Thymus (tissue), 14 donors: Measurements from ENCODE around the gene WARS2. TPM values are rescaled to one million over a fixed set of nuclear protein-coding genes. Genes with fewer than 3 reads are reported as not detected.
"Not testable (repeated sequence)": the region's sequence is repeated elsewhere in the genome, so short reads cannot be mapped to it uniquely, and the experiment has no call there.

Experiments
- DNase-seq, 9 donors: peaks; one replicate each; pipeline ENCODE4 v3.0.0-alpha.2; 2013; ENCODE audit warnings: low spot score in 9 of 9, low read depth in 6 of 9, missing footprints in 1 of 9
- H3K27ac ChIP-seq, 2 donors: one replicate each; pipeline ENCODE4 v1.5.1; 2013; ENCODE audit warnings: control low read depth in 1 of 2, low read depth in 1 of 2, low read length in 1 of 2, mild to moderate bottlenecking in 1 of 2, moderate library complexity in 1 of 2
- H3K27me3 ChIP-seq, 2 donors: one replicate each; pipeline ENCODE4 v1.5.1; 2013; ENCODE audit warnings: low read length in 1 of 2; ENCODE audit not compliant: control insufficient read depth in 2 of 2, insufficient read depth in 1 of 2
- H3K36me3 ChIP-seq, 2 donors: one replicate each; pipeline ENCODE4 v1.5.1; 2013; ENCODE audit warnings: low read length in 1 of 2, mild to moderate bottlenecking in 1 of 2, moderate library complexity in 1 of 2; ENCODE audit not compliant: control insufficient read depth in 2 of 2, insufficient read depth in 2 of 2
- H3K4me1 ChIP-seq, 2 donors: one replicate each; pipeline ENCODE4 v1.5.1; 2013; ENCODE audit warnings: low read length in 2 of 2; ENCODE audit not compliant: control insufficient read depth in 2 of 2, insufficient read depth in 2 of 2
- H3K4me3 ChIP-seq, 2 donors: one replicate each; pipeline ENCODE4 v1.5.1; 2013; ENCODE audit warnings: low read length in 2 of 2, control low read depth in 1 of 2, mild to moderate bottlenecking in 1 of 2
- H3K9me3 ChIP-seq, 2 donors: one replicate each; pipeline ENCODE4 v1.5.1; 2013; ENCODE audit warnings: low read length in 1 of 2, mild to moderate bottlenecking in 1 of 2; ENCODE audit not compliant: control insufficient read depth in 2 of 2, insufficient read depth in 1 of 2
- WGBS: extraction: QIAGEN DNeasy Blood & Tissue Kit; methylation state at CpG from one replicate; pipeline ENCODE4 v1.1.7; 2013; 5-methylcytosine and 5-hydroxymethylcytosine counted together
- long read RNA-seq, 10 donors: transcript quantifications; one replicate each; lab custom pipeline, GENCODE V29; 2026
- polyA plus RNA-seq: library from polyadenylated mRNA; stranded (reverse); fragments of 200-250 nt; gene quantifications from one replicate; pipeline ENCODE4 v1.2.3, GENCODE V29; 2013
- total RNA-seq: library from RNA; stranded (reverse); fragments of 120-200 nt; gene quantifications from one replicate; pipeline ENCODE4 v1.2.4, GENCODE V29; 2013
- donor health status: healthy.

WARS2 gene
- 8.6 TPM for total RNA-seq
- 7.7 TPM for polyA plus RNA-seq
- long read RNA-seq, donor 1 = 0 reads
- long read RNA-seq, donor 2, partial matches to known transcripts = 0 of 3 reads
- long read RNA-seq, donor 2, other reads (novel, unspliced or antisense) = 0 of 3 reads
- long read RNA-seq, donor 3, transcript WARS2-201 (6 exons, 2,800 nt) = major isoform, 6 of 6 reads
- long read RNA-seq, donor 3, partial matches to known transcripts = 0 of 6 reads
- long read RNA-seq, donor 3, other reads (novel, unspliced or antisense) = 0 of 6 reads
- long read RNA-seq, donor 4, partial matches to known transcripts = 0 of 1 reads
- long read RNA-seq, donor 4, other reads (novel, unspliced or antisense) = 0 of 1 reads
- long read RNA-seq, donor 5, partial matches to known transcripts = 0 of 4 reads
- long read RNA-seq, donor 5, other reads (novel, unspliced or antisense) = 0 of 4 reads
- long read RNA-seq, donor 6, partial matches to known transcripts = 0 of 2 reads
- long read RNA-seq, donor 6, other reads (novel, unspliced or antisense) = 0 of 2 reads
- long read RNA-seq, donor 7, partial matches to known transcripts = 0 of 3 reads
- long read RNA-seq, donor 7, other reads (novel, unspliced or antisense) = 0 of 3 reads
- long read RNA-seq, donor 8, partial matches to known transcripts = 0 of 1 reads
- long read RNA-seq, donor 8, other reads (novel, unspliced or antisense) = 0 of 1 reads
- long read RNA-seq, donor 9, partial matches to known transcripts = 0 of 3 reads
- long read RNA-seq, donor 9, other reads (novel, unspliced or antisense) = 0 of 3 reads
- long read RNA-seq, donor 10, partial matches to known transcripts = 0 of 1 reads
- long read RNA-seq, donor 10, other reads (novel, unspliced or antisense) = 0 of 1 reads

DNA sequence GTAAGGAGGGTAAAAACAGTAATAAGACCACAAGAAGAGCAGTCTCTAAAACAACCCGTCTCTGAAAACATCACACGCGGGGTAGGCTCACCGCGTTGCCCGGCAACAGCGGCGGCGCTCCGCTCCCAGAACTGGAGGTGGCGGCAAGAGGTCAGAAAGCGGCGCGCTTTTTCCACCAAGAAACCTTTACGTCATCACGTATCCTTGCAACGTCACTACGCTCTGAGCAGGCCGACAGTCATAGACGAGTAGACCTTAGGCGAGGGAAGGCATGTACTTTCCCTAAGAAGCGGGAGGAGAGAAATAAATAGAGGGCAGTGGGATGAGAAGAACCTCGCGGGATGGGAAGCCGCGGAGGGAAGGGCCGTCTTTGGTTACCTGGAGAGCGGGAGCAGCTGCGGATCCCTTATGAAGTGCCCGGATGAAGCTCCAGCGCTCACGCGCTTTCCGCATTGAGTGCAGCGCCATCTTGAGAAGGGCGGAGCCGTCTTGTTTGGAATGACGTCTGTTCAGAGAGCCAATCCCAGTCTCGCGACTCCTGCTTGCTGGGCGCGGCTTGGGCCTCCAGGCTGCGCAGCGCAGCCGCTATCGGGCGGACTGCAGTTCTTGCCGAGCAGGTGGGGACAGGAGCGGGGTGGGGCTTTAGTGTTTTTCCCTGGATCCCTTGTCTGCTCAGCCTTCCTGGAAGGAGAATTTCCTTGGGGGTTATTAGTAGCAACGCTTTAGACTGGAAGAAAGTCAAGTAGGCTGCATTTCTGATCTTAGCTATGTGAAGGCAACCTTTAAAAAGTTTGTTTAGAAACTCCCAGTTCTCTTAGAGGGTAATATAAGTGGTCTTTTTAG is at the start of gene WARS2:
TSS of gene WARS2 (minus strand) at position 477 of the 843 bp plus-strand sequence. CDS start at position 468, 9 bp downstream.
- under 1% methylated on average over 50 of the region's 50 CpGs for WGBS
- no peaks in the 10 kb centered on the region for H3K27me3 ChIP-seq
- peak; percentile 95 to 99 (median 96) for DNase-seq
- peaks cover 8 to 11% of the 10 kb centered on the region in 2 donors for H3K4me1 ChIP-seq
- H3K36me3 ChIP-seq = no peaks in the 10 kb centered on the region
- H3K27ac ChIP-seq = peak within 1 kb of the TSS; percentile 96 to 99
- no peaks in the 10 kb centered on the region for H3K9me3 ChIP-seq
- H3K4me3 ChIP-seq = peak within 1 kb of the TSS; percentile 70 to 80

DNA sequence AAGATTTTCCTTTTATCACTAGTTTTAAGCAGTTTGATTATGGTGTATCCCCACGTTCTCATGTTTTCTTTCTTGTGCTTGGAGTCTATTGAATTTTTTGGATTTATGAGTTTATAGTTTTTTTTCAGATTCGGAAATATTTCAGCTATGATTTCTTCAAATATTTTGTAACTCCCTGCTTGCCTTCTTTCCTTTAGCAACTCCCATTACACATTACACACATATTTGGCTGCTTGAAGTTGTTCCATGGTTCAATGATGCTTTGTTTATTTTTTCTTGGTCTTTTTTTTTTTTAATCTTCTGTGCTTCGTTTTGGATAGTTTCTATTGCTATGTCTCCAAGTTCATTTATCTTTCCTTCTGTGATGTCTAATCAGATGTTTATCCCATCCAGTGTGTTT is 48.5 kb upstream of the WARS2 start:
- WGBS = 95% methylated on average over 3 of the region's 3 CpGs
- H3K27ac ChIP-seq = no peak overlapping the region
- no peaks in the 10 kb centered on the region for H3K27me3 ChIP-seq
- no peak overlapping the region for H3K4me3 ChIP-seq
- H3K36me3 ChIP-seq = no peaks in the 10 kb centered on the region
- DNase-seq = no peak
- no peaks in the 10 kb centered on the region for H3K4me1 ChIP-seq
- peaks cover 0 to 1% of the 10 kb centered on the region in 2 donors for H3K9me3 ChIP-seq

DNA sequence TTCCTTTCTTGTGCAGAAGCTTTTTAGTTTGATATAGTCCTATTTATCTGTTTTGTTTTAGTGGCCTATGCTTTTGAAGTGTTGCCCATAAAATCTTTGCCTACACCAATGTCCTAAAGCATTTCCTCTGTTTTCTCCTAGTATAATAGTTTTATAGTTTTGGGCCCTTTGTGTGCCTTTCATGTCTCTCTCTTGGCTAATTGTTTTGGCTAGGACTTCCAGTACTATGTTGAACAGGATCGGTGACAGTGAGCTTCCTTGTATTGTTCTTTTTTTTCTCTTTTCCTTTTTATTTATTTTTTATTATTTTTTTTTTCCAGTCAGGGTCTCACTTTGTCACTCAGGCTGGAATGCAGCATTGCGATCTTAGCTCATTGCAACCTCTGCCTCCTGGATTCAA is 47.0 kb upstream of the WARS2 start:
- peaks cover 0 to 1% of the 10 kb centered on the region in 2 donors for H3K9me3 ChIP-seq
- DNase-seq = no peak
- H3K36me3 ChIP-seq = no peaks in the 10 kb centered on the region
- H3K4me3 ChIP-seq = no peak overlapping the region
- WGBS = over 99% methylated on average over 2 of the region's 2 CpGs
- no peaks in the 10 kb centered on the region for H3K4me1 ChIP-seq
- no peak overlapping the region for H3K27ac ChIP-seq
- no peaks in the 10 kb centered on the region for H3K27me3 ChIP-seq

DNA sequence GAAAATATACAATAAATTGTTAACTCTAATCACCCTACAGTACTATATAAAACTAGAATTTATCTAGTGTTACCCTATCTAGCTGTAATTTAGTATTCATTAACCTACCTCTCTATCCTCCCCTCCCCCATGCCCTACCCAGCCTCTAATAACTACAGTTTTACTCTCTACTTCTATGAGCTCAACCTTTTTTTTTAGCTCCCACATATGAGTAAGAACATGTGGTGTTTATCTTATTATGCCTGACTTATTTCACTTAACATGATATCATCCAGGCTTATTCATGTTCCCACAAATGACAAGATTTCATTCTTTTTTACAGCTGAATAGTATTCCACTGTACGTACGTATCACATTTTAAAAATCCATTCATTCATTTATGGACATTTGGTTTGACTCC is 46.0 kb upstream of the WARS2 start:
- WGBS = 94% methylated on average over 2 of the region's 2 CpGs
- H3K27me3 ChIP-seq = no peaks in the 10 kb centered on the region
- DNase-seq = no peak

DNA sequence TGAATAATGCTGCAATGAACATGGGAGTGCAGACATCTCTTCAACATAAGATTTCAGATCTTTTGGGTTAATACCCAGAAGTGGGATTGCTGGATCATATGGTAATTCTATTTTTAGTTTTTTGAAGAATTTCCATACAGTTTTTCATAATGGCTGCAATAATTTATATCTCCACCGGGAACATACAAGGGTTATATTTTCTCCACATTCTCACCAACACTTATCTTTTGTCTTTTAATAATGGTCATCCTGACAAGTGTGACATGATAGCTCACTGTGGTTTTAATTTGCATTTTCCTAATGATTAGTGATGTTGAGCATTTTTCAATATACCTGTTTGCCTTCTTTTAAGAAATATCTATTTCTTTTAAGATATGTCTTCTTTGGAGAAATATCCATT is 44.5 kb upstream of the WARS2 start:
- no peaks in the 10 kb centered on the region for H3K36me3 ChIP-seq
- no peak for DNase-seq
- H3K27ac ChIP-seq = no peak overlapping the region
- H3K27me3 ChIP-seq = no peaks in the 10 kb centered on the region
- 99% methylated on average over 1 of the region's 1 CpG for WGBS
- H3K4me3 ChIP-seq = no peak overlapping the region
- no peaks in the 10 kb centered on the region for H3K4me1 ChIP-seq
- H3K9me3 ChIP-seq = no peaks in the 10 kb centered on the region

More for the DNA sequence above, 46.0 kb upstream of the WARS2 start:
- H3K9me3 ChIP-seq = peaks cover 0 to 1% of the 10 kb centered on the region in 2 donors
- H3K27ac ChIP-seq = no peak overlapping the region
- no peaks in the 10 kb centered on the region for H3K4me1 ChIP-seq
- H3K36me3 ChIP-seq = no peaks in the 10 kb centered on the region
- H3K4me3 ChIP-seq = no peak overlapping the region

DNA sequence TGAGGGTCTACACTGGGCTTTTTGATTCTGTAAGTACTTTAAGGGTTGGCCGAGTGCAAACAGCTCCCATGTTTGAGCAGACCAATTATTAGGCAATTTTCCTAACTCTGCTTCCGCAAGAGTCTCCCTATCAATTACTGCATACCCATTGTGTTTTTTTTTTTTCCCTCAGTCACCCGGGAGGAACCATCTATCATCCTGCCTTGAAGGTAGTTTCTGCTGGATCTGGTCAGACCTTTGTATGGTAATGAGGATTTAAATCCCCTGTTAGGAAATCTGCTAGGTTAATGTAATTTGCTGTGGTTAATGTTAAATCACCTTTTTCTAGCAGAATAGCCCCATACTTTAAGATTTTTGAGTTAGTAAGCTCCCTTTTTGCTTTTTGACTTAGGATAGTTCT is 40.8 kb upstream of the WARS2 start:
- Histone ChIP-seq H3K27ac (no peak overlapping the region), H3K27me3 (no peaks in the 10 kb centered on the region), H3K4me3 (no peak overlapping the region), H3K4me1 (no peaks in the 10 kb centered on the region), H3K36me3 (peaks cover 0 to 4% of the 10 kb centered on the region in 2 donors), H3K9me3 (peaks cover 0 to 1% of the 10 kb centered on the region in 2 donors)
- WGBS = 95% methylated on average over 3 of the region's 3 CpGs
- DNase-seq = no peak

DNA sequence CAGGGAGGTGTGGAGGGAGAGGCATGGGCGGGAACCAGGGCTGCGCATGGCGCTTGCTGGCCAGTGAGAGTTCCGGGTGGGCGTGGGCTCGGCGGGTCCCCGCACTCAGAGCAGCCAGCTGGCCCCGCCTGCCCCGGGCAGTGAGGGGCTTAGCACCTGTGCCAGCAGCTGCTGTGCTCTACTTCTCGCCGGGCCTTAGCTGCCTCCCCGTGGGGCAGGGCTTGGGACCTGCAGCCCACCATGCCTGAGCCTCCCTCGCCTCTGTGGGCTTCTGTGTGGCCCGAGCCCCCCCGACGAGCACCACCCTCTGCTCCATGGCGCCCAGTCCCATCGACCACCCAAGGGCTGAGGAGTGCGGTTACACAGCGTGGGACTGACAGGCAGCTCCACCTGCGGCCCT is 38.6 kb upstream of the WARS2 start:
- Histone ChIP-seq H3K4me3 (no peak overlapping the region), H3K9me3 (peaks cover 0 to 1% of the 10 kb centered on the region in 2 donors), H3K4me1 (no peaks in the 10 kb centered on the region), H3K27me3 (no peaks in the 10 kb centered on the region), H3K27ac (no peak overlapping the region), H3K36me3 (peaks cover 0 to 4% of the 10 kb centered on the region in 2 donors)
- no peak for DNase-seq
- 98% methylated on average over 22 of the region's 22 CpGs for WGBS

DNA sequence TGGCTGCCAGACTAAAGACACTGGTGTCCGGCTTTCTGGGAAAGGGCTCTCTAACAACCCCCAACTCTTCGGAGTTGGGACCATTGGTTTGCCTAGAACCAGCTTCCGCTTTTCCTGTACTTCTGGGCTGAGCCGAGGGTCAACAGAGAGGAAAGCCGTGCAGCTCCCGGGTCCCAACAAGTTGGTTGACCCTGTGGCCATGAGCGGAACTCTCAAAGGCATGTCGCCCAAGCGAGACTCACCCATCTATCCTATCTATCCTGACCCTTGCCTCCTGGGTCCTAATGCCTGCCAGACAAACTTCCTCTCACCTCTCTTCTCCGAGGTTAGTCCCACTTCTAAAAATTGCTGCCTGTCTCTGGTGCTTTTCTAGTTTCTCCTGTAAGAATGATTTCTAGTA is 32.5 kb upstream of the WARS2 start:
- not testable (repeated sequence) for H3K27ac ChIP-seq, DNase-seq, H3K4me3 ChIP-seq, H3K36me3 ChIP-seq, H3K9me3 ChIP-seq, H3K27me3 ChIP-seq, H3K4me1 ChIP-seq
- 96% methylated on average over 10 of the region's 10 CpGs for WGBS
